ENCODE measurements around the gene IVNS1ABP.

The IVNS1ABP gene

DNA sequence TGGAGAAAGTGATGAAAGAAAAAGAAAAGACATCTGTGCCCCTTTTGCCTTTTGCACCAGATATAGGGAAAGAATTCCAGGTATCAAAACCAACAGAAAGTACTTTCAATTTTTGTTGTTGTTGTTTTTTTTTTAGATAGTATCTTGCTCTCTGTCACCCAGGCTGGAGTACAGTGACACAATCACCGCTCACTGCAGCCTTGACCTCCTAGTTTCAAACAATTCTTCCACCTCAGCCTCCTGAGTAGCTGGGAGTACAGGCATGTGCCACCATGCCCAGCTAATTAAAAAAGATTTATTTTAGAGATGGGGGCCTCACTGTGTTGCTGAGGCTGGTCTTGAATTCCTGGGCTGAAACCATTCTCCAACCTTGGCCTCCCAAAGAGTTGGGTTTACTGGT lies 31.3 kb upstream of the IVNS1ABP start:
- Histone ChIP-seq H3K4me1 (ENCODE audit: control insufficient read depth, low read depth, low read length) (no peaks in the 10 kb centered on the region), H3K9ac (ENCODE audit: low read length) (no peak overlapping the region), H3K27me3 (ENCODE audit: control insufficient read depth, insufficient read depth, low read length) (no peaks in the 10 kb centered on the region), H3K4me3 (ENCODE audit: low read length) (no peak overlapping the region), H3K27ac (ENCODE audit: low read length) (no peak overlapping the region), H3K36me3 (ENCODE audit: control insufficient read depth, low read depth, low read length) (no peaks in the 10 kb centered on the region), H3K9me3 (ENCODE audit: control insufficient read depth, low read depth, low read length) (no peaks in the 10 kb centered on the region)

DNA sequence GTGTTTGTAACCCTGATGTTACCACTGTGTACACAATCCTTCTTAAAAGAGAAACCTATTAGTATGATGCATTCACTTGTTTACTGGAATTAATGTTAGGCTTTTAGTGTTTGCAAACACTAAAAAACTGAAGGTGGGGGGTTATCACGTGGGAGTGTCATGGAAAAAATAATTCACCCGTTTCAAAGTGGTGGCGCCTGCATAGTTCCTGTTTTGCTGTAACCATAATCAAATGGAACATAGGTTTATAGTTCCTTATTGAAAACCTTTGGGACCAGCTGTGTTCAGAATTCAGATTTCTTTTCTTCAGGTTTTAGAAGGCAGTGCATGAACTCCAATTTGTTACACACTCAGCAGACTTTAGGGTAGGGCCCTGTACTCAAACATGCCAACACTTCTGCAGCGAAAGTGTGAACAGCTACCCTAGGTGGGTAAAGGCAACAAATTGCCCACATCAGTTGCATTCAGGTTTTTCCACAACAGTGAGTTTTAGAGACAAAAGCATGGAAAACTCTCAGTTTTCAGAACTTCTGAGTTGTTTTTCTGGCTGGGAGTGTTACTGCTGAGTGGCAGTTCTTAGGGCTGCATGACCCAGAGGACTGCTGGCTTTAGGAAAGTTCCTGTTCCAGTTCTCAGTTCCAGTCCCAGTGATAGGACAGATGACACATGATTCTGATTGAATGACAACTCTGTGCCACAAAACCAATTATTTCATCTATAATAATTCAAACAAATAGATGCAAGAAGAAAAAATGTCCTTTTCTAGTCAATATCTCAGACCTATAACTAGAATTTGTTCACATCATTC lies 29.1 kb upstream of the IVNS1ABP start:
- H3K27ac ChIP-seq (ENCODE audit: low read length) = no peak overlapping the region

DNA sequence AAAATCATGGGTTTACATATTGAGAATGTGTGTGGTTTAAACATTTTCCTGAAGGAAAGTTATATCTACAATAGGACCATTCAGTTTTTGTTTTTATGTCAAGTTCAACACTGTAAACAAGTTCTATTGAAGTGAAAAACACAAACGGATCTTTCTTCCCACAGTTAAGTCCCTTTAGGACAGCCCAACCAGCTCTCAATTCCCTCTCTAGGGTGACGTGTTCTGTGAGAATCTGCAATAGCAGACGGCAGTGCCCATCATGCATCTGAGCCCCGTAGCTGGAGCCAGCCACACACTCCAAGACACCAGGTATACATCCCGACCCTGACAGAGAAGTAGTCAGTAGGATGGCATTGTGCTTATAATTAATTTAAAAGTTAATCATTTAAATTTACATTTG lies 26.3 kb upstream of the IVNS1ABP start:
- Histone ChIP-seq H3K27me3 (ENCODE audit: control insufficient read depth, insufficient read depth, low read length) (no peaks in the 10 kb centered on the region), H3K9me3 (ENCODE audit: control insufficient read depth, low read depth, low read length) (no peaks in the 10 kb centered on the region), H3K36me3 (ENCODE audit: control insufficient read depth, low read depth, low read length) (no peaks in the 10 kb centered on the region), H3K27ac (ENCODE audit: low read length) (no peak overlapping the region), H3K4me1 (ENCODE audit: control insufficient read depth, low read depth, low read length) (no peaks in the 10 kb centered on the region), H3K4me3 (ENCODE audit: low read length) (no peak overlapping the region), H3K9ac (ENCODE audit: low read length) (no peak overlapping the region)

More for the DNA sequence above, 29.1 kb upstream of the IVNS1ABP start:
- no peaks in the 10 kb centered on the region for H3K27me3 ChIP-seq (ENCODE audit: control insufficient read depth, insufficient read depth, low read length)
- no peak overlapping the region for H3K4me3 ChIP-seq (ENCODE audit: low read length)
- no peaks in the 10 kb centered on the region for H3K9me3 ChIP-seq (ENCODE audit: control insufficient read depth, low read depth, low read length)
- H3K4me1 ChIP-seq (ENCODE audit: control insufficient read depth, low read depth, low read length) = no peaks in the 10 kb centered on the region
- H3K36me3 ChIP-seq (ENCODE audit: control insufficient read depth, low read depth, low read length) = no peaks in the 10 kb centered on the region
- H3K9ac ChIP-seq (ENCODE audit: low read length) = no peak overlapping the region

DNA sequence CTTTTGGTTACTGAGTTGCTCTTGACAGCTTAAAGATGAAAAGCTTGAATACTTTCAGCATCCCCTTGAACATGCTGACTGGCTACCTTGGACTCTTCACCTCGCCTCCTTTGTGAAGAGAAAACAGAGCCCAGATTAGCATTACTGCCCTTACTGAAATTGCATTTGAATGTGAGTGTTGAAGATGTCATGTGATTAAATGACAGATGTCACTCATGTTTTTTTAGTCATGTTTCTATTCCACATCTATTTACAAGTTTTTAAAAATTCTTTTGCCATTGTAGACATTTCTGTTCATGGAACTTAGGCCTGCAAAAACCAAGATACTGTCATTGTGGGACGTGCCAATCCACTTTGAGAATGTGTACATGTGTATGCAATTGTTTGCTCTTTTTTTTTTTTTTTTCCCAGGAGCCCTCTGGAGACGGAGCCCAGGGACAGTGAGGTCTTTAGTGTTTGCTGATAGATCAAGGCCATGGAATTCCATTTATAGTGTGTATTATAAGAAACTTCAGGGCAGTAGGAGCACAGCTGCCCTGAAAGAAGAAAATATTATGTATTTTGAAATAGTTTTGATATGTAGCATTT lies 25.7 kb upstream of the IVNS1ABP start:
- Histone ChIP-seq H3K4me3 (ENCODE audit: low read length) (no peak overlapping the region), H3K9ac (ENCODE audit: low read length) (no peak overlapping the region), H3K9me3 (ENCODE audit: control insufficient read depth, low read depth, low read length) (no peaks in the 10 kb centered on the region), H3K27ac (ENCODE audit: low read length) (no peak overlapping the region), H3K4me1 (ENCODE audit: control insufficient read depth, low read depth, low read length) (no peaks in the 10 kb centered on the region), H3K27me3 (ENCODE audit: control insufficient read depth, insufficient read depth, low read length) (no peaks in the 10 kb centered on the region), H3K36me3 (ENCODE audit: control insufficient read depth, low read depth, low read length) (no peaks in the 10 kb centered on the region)

DNA sequence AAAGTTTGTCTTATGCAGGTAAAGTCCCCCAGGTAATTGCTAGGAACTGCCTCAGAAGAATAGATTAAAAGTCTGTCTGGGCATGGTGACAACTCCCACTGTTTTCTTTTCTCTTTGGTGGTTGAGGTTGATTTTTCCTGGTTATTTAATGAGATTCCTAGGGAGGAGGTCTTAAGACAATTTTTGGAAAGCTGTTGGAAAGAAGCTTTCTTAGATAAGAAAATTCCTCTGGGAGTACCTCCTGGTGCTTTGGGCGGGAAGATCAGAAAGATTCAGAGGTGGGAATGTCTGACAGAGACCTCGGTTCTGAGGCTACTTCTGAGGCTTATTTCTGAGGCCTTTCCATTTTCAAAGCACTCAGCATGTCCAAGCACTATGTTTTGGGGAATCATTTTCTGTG lies 25.0 kb upstream of the IVNS1ABP start:
- Histone ChIP-seq H3K9me3 (ENCODE audit: control insufficient read depth, low read depth, low read length) (no peaks in the 10 kb centered on the region), H3K27ac (ENCODE audit: low read length) (no peak overlapping the region), H3K36me3 (ENCODE audit: control insufficient read depth, low read depth, low read length) (no peaks in the 10 kb centered on the region), H3K9ac (ENCODE audit: low read length) (no peak overlapping the region), H3K4me3 (ENCODE audit: low read length) (no peak overlapping the region), H3K4me1 (ENCODE audit: control insufficient read depth, low read depth, low read length) (no peaks in the 10 kb centered on the region), H3K27me3 (ENCODE audit: control insufficient read depth, insufficient read depth, low read length) (no peaks in the 10 kb centered on the region)

DNA sequence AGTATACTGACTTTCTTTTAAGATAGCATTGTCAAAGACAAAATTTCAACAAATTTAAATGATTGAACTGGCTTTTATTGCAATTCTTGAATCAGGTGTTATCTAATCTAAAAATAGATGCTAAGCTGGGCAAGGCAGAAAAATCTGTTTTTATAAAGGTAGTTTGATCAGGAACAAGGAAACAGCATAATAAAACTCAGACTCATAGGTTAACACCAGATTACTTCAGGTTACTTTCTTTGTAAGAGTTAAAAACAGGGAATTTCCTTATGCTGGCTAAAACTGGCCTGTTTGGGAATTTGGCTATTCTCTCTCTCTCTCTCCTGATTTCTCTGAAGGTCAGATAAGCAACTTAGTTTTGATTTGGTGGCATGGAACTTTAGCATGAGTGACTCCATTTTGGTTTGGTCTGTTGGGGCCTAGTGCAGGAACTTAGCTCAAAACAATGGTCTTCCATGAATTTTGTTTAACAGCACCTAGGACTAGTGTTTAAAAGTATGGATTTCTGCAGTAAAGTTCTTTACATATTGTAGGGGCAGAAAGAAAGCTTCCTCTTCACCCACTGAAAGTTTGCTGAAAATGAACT lies 24.2 kb upstream of the IVNS1ABP start:
- no peaks in the 10 kb centered on the region for H3K4me1 ChIP-seq (ENCODE audit: control insufficient read depth, low read depth, low read length)
- no peak overlapping the region for H3K27ac ChIP-seq (ENCODE audit: low read length)

DNA sequence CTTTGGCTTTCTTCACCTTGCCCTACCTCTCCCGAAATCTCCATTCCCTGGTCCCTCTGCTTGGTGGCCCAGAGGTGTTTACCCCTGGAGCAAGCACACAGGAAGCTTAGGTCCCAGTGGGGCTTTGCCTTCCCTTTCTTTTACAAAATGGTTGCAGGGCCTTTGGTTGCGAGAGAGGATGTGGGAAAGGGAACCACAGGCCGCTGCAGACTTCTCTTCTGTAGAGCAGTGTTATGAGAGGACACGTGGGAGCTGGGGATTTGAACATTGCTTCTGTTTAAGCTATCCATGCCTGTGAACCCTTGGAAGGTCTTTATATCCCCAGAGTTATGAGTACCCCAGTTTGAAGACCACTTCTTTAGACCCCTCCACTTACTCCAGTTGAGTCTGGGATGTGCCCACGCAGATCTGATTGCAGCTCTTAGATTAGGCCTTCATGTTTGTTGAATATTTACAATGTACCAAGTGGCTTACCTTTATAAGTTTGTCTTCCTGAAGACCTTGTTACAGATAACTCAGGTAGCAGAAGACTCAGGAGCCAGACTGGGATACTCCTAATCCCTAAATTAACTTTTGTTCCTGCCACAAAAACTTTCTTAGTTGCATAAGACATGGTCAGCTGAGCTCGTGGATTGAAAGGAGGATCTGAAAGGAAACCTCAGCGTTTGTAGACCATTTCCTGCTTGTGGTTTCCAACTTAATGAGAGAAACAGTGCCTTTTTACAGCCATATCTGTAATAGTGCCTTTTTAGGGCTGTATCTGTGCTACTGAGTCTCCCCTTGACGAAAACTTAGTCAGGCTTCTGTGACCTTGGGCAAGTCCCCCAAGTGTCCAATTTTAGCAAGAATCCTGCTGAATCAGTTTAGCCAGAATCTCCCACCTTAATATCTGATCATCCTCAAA lies 21.9 kb upstream of the IVNS1ABP start:
- Histone ChIP-seq H3K4me3 (ENCODE audit: low read length) (no peak overlapping the region), H3K27me3 (ENCODE audit: control insufficient read depth, insufficient read depth, low read length) (no peaks in the 10 kb centered on the region), H3K9me3 (ENCODE audit: control insufficient read depth, low read depth, low read length) (no peaks in the 10 kb centered on the region), H3K4me1 (ENCODE audit: control insufficient read depth, low read depth, low read length) (no peaks in the 10 kb centered on the region), H3K36me3 (ENCODE audit: control insufficient read depth, low read depth, low read length) (no peaks in the 10 kb centered on the region), H3K9ac (ENCODE audit: low read length) (no peak overlapping the region), H3K27ac (ENCODE audit: low read length) (no peak overlapping the region)

More for the DNA sequence above, 24.2 kb upstream of the IVNS1ABP start:
- no peak overlapping the region for H3K9ac ChIP-seq (ENCODE audit: low read length)
- no peaks in the 10 kb centered on the region for H3K27me3 ChIP-seq (ENCODE audit: control insufficient read depth, insufficient read depth, low read length)
- H3K4me3 ChIP-seq (ENCODE audit: low read length) = no peak overlapping the region
- H3K36me3 ChIP-seq (ENCODE audit: control insufficient read depth, low read depth, low read length) = no peaks in the 10 kb centered on the region
- H3K9me3 ChIP-seq (ENCODE audit: control insufficient read depth, low read depth, low read length) = no peaks in the 10 kb centered on the region

DNA sequence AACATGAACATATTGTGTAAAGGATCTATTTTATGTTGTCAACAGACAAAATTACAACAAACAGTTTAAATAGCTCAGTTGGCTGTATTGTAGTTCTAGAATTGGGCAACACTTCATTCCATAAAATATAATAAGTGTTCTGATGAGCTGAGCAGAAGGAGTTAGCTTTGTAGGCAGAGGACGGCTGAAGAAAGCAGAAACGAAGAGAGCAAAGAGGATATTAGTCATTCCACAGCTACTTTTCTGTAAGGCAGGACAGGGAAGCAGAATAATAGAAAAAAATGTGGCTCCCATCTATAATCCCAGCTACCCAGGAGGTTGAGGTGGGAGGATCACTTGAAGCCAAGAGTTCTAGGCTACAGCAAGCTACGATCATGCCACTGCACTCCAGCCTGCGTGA lies 20.2 kb upstream of the IVNS1ABP start:
- H3K9ac ChIP-seq (ENCODE audit: low read length) = no peak overlapping the region
- H3K9me3 ChIP-seq (ENCODE audit: control insufficient read depth, low read depth, low read length) = no peaks in the 10 kb centered on the region

DNA sequence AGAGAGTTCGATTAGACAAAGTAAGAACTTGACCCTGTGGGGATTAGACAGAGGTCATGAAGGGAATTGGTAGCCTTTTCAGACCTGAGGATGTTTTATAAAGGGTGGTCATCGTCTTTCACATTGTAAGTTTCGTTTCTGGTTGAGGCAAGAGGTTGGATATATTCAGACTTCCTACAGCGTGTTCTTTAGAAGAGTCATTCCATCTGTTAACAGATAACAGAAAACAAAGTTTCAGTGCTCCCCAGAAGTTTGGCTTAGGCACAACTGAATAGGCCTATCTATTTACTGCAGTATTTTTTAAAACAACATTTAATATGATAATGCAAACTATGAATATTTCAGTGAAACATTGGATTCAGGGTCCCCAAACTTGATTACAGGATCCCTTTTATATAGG lies 17.1 kb upstream of the IVNS1ABP start:
- Histone ChIP-seq H3K27me3 (ENCODE audit: control insufficient read depth, insufficient read depth, low read length) (no peaks in the 10 kb centered on the region), H3K9me3 (ENCODE audit: control insufficient read depth, low read depth, low read length) (no peaks in the 10 kb centered on the region), H3K4me1 (ENCODE audit: control insufficient read depth, low read depth, low read length) (no peaks in the 10 kb centered on the region), H3K4me3 (ENCODE audit: low read length) (no peak overlapping the region), H3K36me3 (ENCODE audit: control insufficient read depth, low read depth, low read length) (no peaks in the 10 kb centered on the region), H3K27ac (ENCODE audit: low read length) (no peak overlapping the region), H3K9ac (ENCODE audit: low read length) (no peak overlapping the region)

More for the DNA sequence above, 20.2 kb upstream of the IVNS1ABP start:
- Histone ChIP-seq H3K27me3 (ENCODE audit: control insufficient read depth, insufficient read depth, low read length) (no peaks in the 10 kb centered on the region), H3K4me3 (ENCODE audit: low read length) (no peak overlapping the region), H3K36me3 (ENCODE audit: control insufficient read depth, low read depth, low read length) (no peaks in the 10 kb centered on the region), H3K27ac (ENCODE audit: low read length) (no peak overlapping the region), H3K4me1 (ENCODE audit: control insufficient read depth, low read depth, low read length) (no peaks in the 10 kb centered on the region)

DNA sequence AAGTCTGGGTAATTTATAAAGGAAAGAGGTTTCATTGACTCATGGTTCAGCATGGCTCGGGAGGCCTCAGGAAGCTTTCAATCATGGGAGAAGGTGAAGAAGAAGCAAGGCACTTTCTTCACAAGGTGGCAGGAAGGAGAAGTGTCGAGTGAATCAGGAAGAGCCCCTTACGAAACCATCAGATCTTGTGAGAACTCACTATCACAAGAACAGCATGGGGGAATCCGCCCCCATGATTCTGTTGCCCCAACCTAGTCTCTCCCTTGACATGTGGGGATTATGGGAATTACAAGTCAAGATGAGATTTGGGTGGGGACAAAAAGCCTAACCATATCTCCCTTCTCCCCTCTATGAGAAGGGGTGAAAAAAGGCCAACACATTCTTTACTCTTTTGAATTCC lies 11.2 kb upstream of the IVNS1ABP start:
- Histone ChIP-seq H3K27me3 (ENCODE audit: control insufficient read depth, insufficient read depth, low read length) (no peaks in the 10 kb centered on the region), H3K9me3 (ENCODE audit: control insufficient read depth, low read depth, low read length) (no peaks in the 10 kb centered on the region), H3K27ac (ENCODE audit: low read length) (no peak overlapping the region), H3K9ac (ENCODE audit: low read length) (no peak overlapping the region), H3K4me3 (ENCODE audit: low read length) (no peak overlapping the region), H3K36me3 (ENCODE audit: control insufficient read depth, low read depth, low read length) (no peaks in the 10 kb centered on the region), H3K4me1 (ENCODE audit: control insufficient read depth, low read depth, low read length) (no peaks in the 10 kb centered on the region)

DNA sequence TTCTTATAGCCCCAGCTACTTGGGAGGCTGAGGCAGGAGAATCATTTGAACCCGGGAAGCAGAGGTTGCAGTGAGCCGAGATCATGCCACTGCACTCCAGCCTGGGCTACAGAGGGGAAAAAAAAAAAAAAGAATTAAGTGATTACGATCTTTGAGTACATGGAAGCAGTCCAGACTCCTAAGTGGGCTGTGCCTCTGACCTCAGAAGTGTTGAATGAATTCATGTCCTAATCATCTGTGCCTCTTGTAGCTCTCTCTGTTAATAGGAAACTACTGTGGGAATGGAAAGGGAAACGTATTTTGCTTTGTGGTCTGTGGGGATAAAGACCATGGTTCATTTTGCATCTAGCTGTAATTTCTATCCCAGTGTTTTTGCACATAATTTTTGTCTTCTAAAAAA lies 8.4 kb upstream of the IVNS1ABP start:
- no peaks in the 10 kb centered on the region for H3K4me1 ChIP-seq (ENCODE audit: control insufficient read depth, low read depth, low read length)
- no peak overlapping the region for H3K27ac ChIP-seq (ENCODE audit: low read length)
- no peaks in the 10 kb centered on the region for H3K27me3 ChIP-seq (ENCODE audit: control insufficient read depth, insufficient read depth, low read length)

More for the DNA sequence above, 8.4 kb upstream of the IVNS1ABP start:
- Histone ChIP-seq H3K9me3 (ENCODE audit: control insufficient read depth, low read depth, low read length) (no peaks in the 10 kb centered on the region), H3K9ac (ENCODE audit: low read length) (no peak overlapping the region), H3K36me3 (ENCODE audit: control insufficient read depth, low read depth, low read length) (no peaks in the 10 kb centered on the region), H3K4me3 (ENCODE audit: low read length) (no peak overlapping the region)

All from iPS-18a (cell line).